Right atrium auricular region (tissue), 2 donors: Measurements from ENCODE around the gene USP32. TPM values are rescaled to one million over a fixed set of nuclear protein-coding genes. Genes with fewer than 3 reads are reported as not detected.

Experiments used
- DNase-seq: peaks from one replicate; pipeline ENCODE4 v3.0.0-alpha.2; 2019; ENCODE audit warnings: low spot score
- H3K27ac ChIP-seq, 2 donors: fragments of 200-600 bp; sonication (generic); 1 replicate in 1 of 2; 2 replicates in 1 of 2; pipeline ENCODE4 v1.5.1; 2016 to 2019
- H3K27me3 ChIP-seq, 2 donors: fragments of 200-600 bp; sonication (generic); one replicate each; pipeline versions ENCODE4 v1.5.1 to v1.6.0; 2017 to 2019
- H3K36me3 ChIP-seq: fragments of 200-600 bp; sonication (generic); one replicate; pipeline ENCODE4 v1.5.1; 2016
- H3K4me1 ChIP-seq, 2 donors: fragments of 200-600 bp; sonication (generic); one replicate each; pipeline versions ENCODE4 v1.5.1 to v1.6.0; 2017 to 2019
- H3K4me3 ChIP-seq, 2 donors: fragments of 200-600 bp; sonication (generic); 1 replicate in 1 of 2; 2 replicates in 1 of 2; pipeline ENCODE4 v1.5.1; 2017 to 2019; ENCODE audit warnings: mild to moderate bottlenecking in 1 of 2, moderate library complexity in 1 of 2
- H3K9me3 ChIP-seq, 2 donors: fragments of 200-600 bp; sonication (generic); one replicate each; pipeline ENCODE4 v1.5.1; 2019
- CTCF ChIP-seq, 2 donors: fragments of 200-600 bp; sonication (generic); IDR thresholded peaks; one replicate each; pipeline ENCODE4 v1.5.1; 2019; ENCODE audit warnings: antibody characterized with exemption in 2 of 2
- total RNA-seq, 2 donors: library from RNA; depleted of rRNA; stranded (reverse); fragments of >200 nt; gene quantifications; one replicate each; pipeline ENCODE4 v1.1.0, GENCODE V29; 2016

Gene USP32
- total RNA-seq, 2 donors from 2014 or later = 24.5 to 27.7 TPM

GRCh38 chr17:60155427-60155814, 236.5 kb downstream of the USP32 start:
- H3K4me1 ChIP-seq = peaks cover 0 to 27% of the 10 kb centered on the region in 2 donors
- no peak for DNase-seq

GRCh38 chr17:60154616-60155426, 237.1 kb downstream of the USP32 start:
- peaks cover 0 to 33% of the 10 kb centered on the region in 2 donors for H3K4me1 ChIP-seq
- H3K9me3 ChIP-seq = no peaks in the 10 kb centered on the region
- peaks cover 6 to 16% of the 10 kb centered on the region in 2 donors for H3K27me3 ChIP-seq
- TF ChIP-seq CTCF (IDR thresholded peaks at IDR 0.05) = no peak
- no peak overlapping the region for H3K4me3 ChIP-seq
- no peaks in the 10 kb centered on the region for H3K36me3 ChIP-seq
- no peak for DNase-seq
- H3K27ac ChIP-seq = peak overlapping the region in 1 of 2 donors; percentile 3

More at GRCh38 chr17:60155427-60155814, 236.5 kb downstream of the USP32 start:
- no peak for TF ChIP-seq CTCF (IDR thresholded peaks at IDR 0.05)
- H3K4me3 ChIP-seq = no peak overlapping the region
- no peaks in the 10 kb centered on the region for H3K9me3 ChIP-seq
- no peak overlapping the region for H3K27ac ChIP-seq
- H3K36me3 ChIP-seq = no peaks in the 10 kb centered on the region
- peaks cover 6 to 12% of the 10 kb centered on the region in 2 donors for H3K27me3 ChIP-seq

GRCh38 chr17:60153606-60154390, 238.1 kb downstream of the USP32 start:
- H3K4me3 ChIP-seq = no peak overlapping the region
- peaks cover 0 to 37% of the 10 kb centered on the region in 2 donors for H3K4me1 ChIP-seq
- peaks cover 6 to 25% of the 10 kb centered on the region in 2 donors for H3K27me3 ChIP-seq
- H3K9me3 ChIP-seq = no peaks in the 10 kb centered on the region
- TF ChIP-seq CTCF (IDR thresholded peaks at IDR 0.05) = no peak
- no peak overlapping the region for H3K27ac ChIP-seq
- H3K36me3 ChIP-seq = no peaks in the 10 kb centered on the region
- no peak for DNase-seq

- no peak for TF ChIP-seq CTCF (IDR thresholded peaks at IDR 0.05)
- Histone ChIP-seq H3K9me3 (no peaks in the 10 kb centered on the region), H3K27me3 (peaks cover 6 to 25% of the 10 kb centered on the region in 2 donors), H3K4me1 (peaks cover 0 to 37% of the 10 kb centered on the region in 2 donors), H3K36me3 (no peaks in the 10 kb centered on the region), H3K4me3 (peak overlapping the region in 1 of 2 donors; percentile 49), H3K27ac (no peak overlapping the region)
- DNase-seq = no peak
Measured at GRCh38 chr17:60151355-60151754, 240.6 kb downstream of the USP32 start.

- no peak for DNase-seq
- peaks cover 0 to 34% of the 10 kb centered on the region in 2 donors for H3K4me1 ChIP-seq
- peak within 1 kb of the TSS; percentile 20 to 49 for H3K4me3 ChIP-seq
- peaks cover 6 to 25% of the 10 kb centered on the region in 2 donors for H3K27me3 ChIP-seq
- H3K9me3 ChIP-seq = no peaks in the 10 kb centered on the region
- no peak for TF ChIP-seq CTCF (IDR thresholded peaks at IDR 0.05)
- H3K36me3 ChIP-seq = no peaks in the 10 kb centered on the region
- no peak within 1 kb of the TSS for H3K27ac ChIP-seq
Measured at GRCh38 chr17:60149691-60150582, 242.0 kb downstream of the USP32 start, which contains the start of gene CA4. Gene CA4 (plus strand): TSS chr17:60149973. CDS start chr17:60150035, 62 bp downstream.
